Effector memory CD4-positive, alpha-beta T cell (primary cell): ENCODE data around the gene NDN.

Source experiments
- DNase-seq, 3 donors: peaks; one replicate each; pipeline ENCODE4 v3.0.0-alpha.2; 2020
- H3K27ac ChIP-seq: 2 replicates; pipeline ENCODE4 v1.7.0; 2013; ENCODE audit warnings: mild to moderate bottlenecking, low read length, moderate library complexity; ENCODE audit not compliant: insufficient read depth, poor library complexity, severe bottlenecking
- H3K27me3 ChIP-seq: replicated peaks from 2 replicates; pipeline ENCODE4 v1.7.0; 2013; ENCODE audit warnings: mild to moderate bottlenecking, low read length; ENCODE audit not compliant: insufficient read depth, control insufficient read depth, poor library complexity, severe bottlenecking
- H3K36me3 ChIP-seq: 2 replicates; pipeline ENCODE4 v1.7.0; 2013; ENCODE audit warnings: mild to moderate bottlenecking, low read length, moderate library complexity; ENCODE audit not compliant: control insufficient read depth, insufficient read depth
- H3K4me1 ChIP-seq: 2 replicates; pipeline ENCODE4 v1.7.0; 2013; ENCODE audit warnings: low read length, mild to moderate bottlenecking; ENCODE audit not compliant: control insufficient read depth, insufficient read depth, poor library complexity, severe bottlenecking
- H3K4me3 ChIP-seq: 2 replicates; pipeline ENCODE4 v1.7.0; 2013; ENCODE audit warnings: low read length, low read depth, mild to moderate bottlenecking; ENCODE audit not compliant: insufficient read depth, poor library complexity, severe bottlenecking
- H3K9me3 ChIP-seq: 2 replicates; pipeline ENCODE4 v1.7.0; 2013; ENCODE audit warnings: mild to moderate bottlenecking, low read length, moderate library complexity; ENCODE audit not compliant: control insufficient read depth

NDN gene

DNA sequence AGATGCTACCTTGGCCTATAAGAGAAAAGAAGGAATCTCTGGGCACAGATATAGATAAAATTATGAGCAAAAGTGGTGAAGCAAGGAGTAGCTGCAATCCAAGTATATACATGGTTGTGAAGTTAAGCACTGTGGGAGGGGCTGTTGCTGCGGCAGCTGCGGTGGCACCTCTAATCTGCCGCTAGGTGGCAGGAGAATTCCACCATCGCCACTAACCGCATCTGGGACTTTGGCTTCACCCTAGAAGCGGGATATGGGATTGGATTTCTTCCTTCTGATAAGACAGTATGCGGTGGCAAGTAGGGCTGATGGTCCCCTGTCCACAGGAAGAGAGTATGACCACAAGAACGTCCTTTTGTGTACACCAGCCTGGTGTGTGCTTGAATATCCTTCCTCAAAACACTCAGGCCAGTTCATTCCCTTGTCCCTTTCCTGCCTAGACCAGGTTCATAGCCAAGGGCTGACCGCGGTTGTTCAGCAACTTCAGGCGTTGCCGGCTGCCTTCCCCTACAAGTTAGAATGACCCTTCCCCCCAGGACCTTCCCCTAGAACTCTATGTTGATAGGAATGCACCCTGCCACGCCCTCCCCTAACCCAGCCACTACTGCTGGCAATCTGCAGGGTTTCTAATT is 44.6 kb downstream of the NDN start:
- H3K36me3 ChIP-seq = no peaks in the 10 kb centered on the region
- no peaks in the 10 kb centered on the region for H3K27me3 ChIP-seq
- no peak overlapping the region for H3K4me3 ChIP-seq
- no peaks in the 10 kb centered on the region for H3K4me1 ChIP-seq
- H3K27ac ChIP-seq = no peak overlapping the region
- no peaks in the 10 kb centered on the region for H3K9me3 ChIP-seq
- DNase-seq = peak in 1 of 3 donors; percentile 8
